Measurements from ENCODE around the gene SETD2.

GRCh38 chr3:46995901-46996562 is 167.9 kb downstream of the SETD2 start:
- TF ChIP-seq CTCF (IDR thresholded peaks at IDR 0.05 in 4 of 5, conservative IDR thresholded peaks at IDR 0.05 in 1 of 5) = no peak
- TF ChIP-seq POLR2A (IDR thresholded peaks at IDR 0.05) = no peak

All from gastrocnemius medialis (tissue), 4 donors.